Neural progenitor cell (in vitro differentiated cells): ENCODE measurements around the gene UPP1. TPM values are rescaled to one million over a fixed set of nuclear protein-coding genes. Genes with fewer than 3 reads are reported as not detected.
A peak's percentile ranks its signal among the peaks of the same experiment; 100 is the strongest.

Source experiments
- DNase-seq: peaks from one replicate; pipeline ENCODE4 v3.0.0-alpha.2; 2016; ENCODE audit warnings: low spot score
- H2AFZ ChIP-seq: fragments of 200-600 bp; sonication (generic); replicated peaks from 2 replicates; pipeline ENCODE4 v1.6.1; 2016; ENCODE audit warnings: antibody characterized with exemption
- H3F3A ChIP-seq: fragments of 200-600 bp; sonication (generic); 2 replicates; pipeline ENCODE4 v1.6.1; 2016; ENCODE audit warnings: antibody characterized with exemption, low read depth
- H3K27ac ChIP-seq: fragments of 200-600 bp; sonication (generic); 2 replicates; pipeline ENCODE4 v1.5.1; 2016; ENCODE audit warnings: mild to moderate bottlenecking
- H3K27me3 ChIP-seq: fragments of 200-600 bp; sonication (generic); 2 replicates; pipeline ENCODE4 v1.6.1; 2016; ENCODE audit warnings: mild to moderate bottlenecking, moderate library complexity
- H3K36me3 ChIP-seq: fragments of 200-600 bp; sonication (generic); 2 replicates; pipeline ENCODE4 v1.5.1; 2016
- H3K4me1 ChIP-seq: fragments of 200-600 bp; sonication (generic); 2 replicates; pipeline ENCODE4 v1.6.1; 2016; ENCODE audit warnings: mixed run types
- H3K4me2 ChIP-seq: fragments of 200-600 bp; sonication (generic); 2 replicates; pipeline ENCODE4 v1.6.1; 2016
- H3K4me3 ChIP-seq: fragments of 200-600 bp; sonication (generic); 2 replicates; pipeline ENCODE4 v1.5.1; 2016
- H3K79me2 ChIP-seq: fragments of 200-600 bp; sonication (generic); 2 replicates; pipeline ENCODE4 v1.6.1; 2016; ENCODE audit warnings: low read depth
- H3K9ac ChIP-seq: fragments of 200-600 bp; sonication (generic); 2 replicates; pipeline ENCODE4 v1.6.1; 2016
- H3K9me3 ChIP-seq: fragments of 200-600 bp; sonication (generic); 2 replicates; pipeline ENCODE4 v1.5.1; 2016; ENCODE audit warnings: low read depth
- H4K20me1 ChIP-seq: fragments of 200-600 bp; sonication (generic); 2 replicates; pipeline ENCODE4 v1.6.1; 2016; ENCODE audit warnings: low read depth
- H3K27ac Mint-ChIP-seq: 3 replicates; pipeline ENCODE4 v1.8.0; 2021; ENCODE audit warnings: mixed read lengths
- H3K27me3 Mint-ChIP-seq: 2 replicates; pipeline ENCODE4 v1.8.0; 2022; ENCODE audit warnings: low read depth, mild to moderate bottlenecking, inconsistent platforms, moderate library complexity, mixed read lengths; ENCODE audit not compliant: insufficient read depth
- H3K36me3 Mint-ChIP-seq: 3 replicates; pipeline ENCODE4 v1.8.0; 2021; ENCODE audit warnings: mixed read lengths
- H3K4me1 Mint-ChIP-seq: 3 replicates; pipeline ENCODE4 v1.8.0; 2021; ENCODE audit warnings: mixed read lengths
- H3K4me3 Mint-ChIP-seq: 3 replicates; pipeline ENCODE4 v1.8.0; 2021; ENCODE audit warnings: mild to moderate bottlenecking, moderate library complexity, mixed read lengths
- H3K9me3 Mint-ChIP-seq: 3 replicates; pipeline ENCODE4 v1.8.0; 2020; ENCODE audit warnings: mixed read lengths
- CTCF ChIP-seq: fragments of 200-600 bp; sonication (generic); IDR thresholded peaks from 2 replicates; pipeline ENCODE4 v1.5.1; 2017; ENCODE audit warnings: antibody characterized with exemption, mild to moderate bottlenecking
- EZH2 ChIP-seq: fragments of 200-600 bp; sonication (generic); IDR thresholded peaks from 2 replicates; pipeline ENCODE4 v1.6.1; 2017; ENCODE audit warnings: antibody characterized with exemption, mild to moderate bottlenecking, moderate library complexity
- EZH2phosphoT487 ChIP-seq: fragments of 200-600 bp; sonication (generic); IDR thresholded peaks from 2 replicates; pipeline ENCODE4 v1.6.1; 2017; ENCODE audit warnings: antibody characterized with exemption
- total RNA-seq: library from RNA; depleted of rRNA; stranded (reverse); fragments of >200 nt; gene quantifications from 2 replicates; pipeline ENCODE4 v1.2.3, GENCODE V29; 2015; ENCODE audit warnings: low replicate concordance

UPP1 gene
- total RNA-seq = 11.2 and 15.0 TPM in 2 replicates

- peaks cover 3% of the 10 kb centered on the region for H3K27me3 Mint-ChIP-seq
Measured at GRCh38 chr7:48089046-48090003, at the start of gene UPP1. UPP1 (plus strand) TSS chr7:48089265; CDS start chr7:48094784, 5,519 bp downstream.

GRCh38 chr7:48040944-48041652, 48.0 kb upstream of the UPP1 start:
- Histone ChIP-seq H3K27ac (no peak overlapping the region), H3K4me1 (no peaks in the 10 kb centered on the region)
- H3K4me1 Mint-ChIP-seq = peaks cover 3% of the 10 kb centered on the region

More at GRCh38 chr7:48089046-48090003, at the start of gene UPP1:
- H3K4me2 ChIP-seq = peak within 1 kb of the TSS; percentile 86
- Mint-ChIP-seq H3K36me3 (peaks cover 10% of the 10 kb centered on the region), H3K27ac (no peak within 1 kb of the TSS), H3K4me1 (peaks cover 25% of the 10 kb centered on the region), H3K4me3 (peak within 1 kb of the TSS; percentile 91), H3K9me3 (no peaks in the 10 kb centered on the region)
- H4K20me1 ChIP-seq = no peaks in the 10 kb centered on the region
- H3K4me3 ChIP-seq = peak within 1 kb of the TSS; percentile 73
- peaks cover 42% of the 10 kb centered on the region for H3F3A ChIP-seq
- DNase-seq = peak; percentile 93
- H3K36me3 ChIP-seq = no peaks in the 10 kb centered on the region
- H2AFZ ChIP-seq = peak within 1 kb of the TSS; percentile 92
- H3K27ac ChIP-seq = no peak within 1 kb of the TSS
- no peak within 1 kb of the TSS for H3K9ac ChIP-seq
- TF ChIP-seq EZH2 (no peak), CTCF (no peak), EZH2phosphoT487 (peak; percentile 54)
- H3K79me2 ChIP-seq = no peaks in the 10 kb centered on the region
- H3K4me1 ChIP-seq = peaks cover 15% of the 10 kb centered on the region
- H3K9me3 ChIP-seq = no peaks in the 10 kb centered on the region
- H3K27me3 ChIP-seq = peaks cover 6% of the 10 kb centered on the region

GRCh38 chr7:48041653-48041970, 47.5 kb upstream of the UPP1 start:
- no peak overlapping the region for H3K9ac ChIP-seq

More at GRCh38 chr7:48040944-48041652, 48.0 kb upstream of the UPP1 start:
- TF ChIP-seq EZH2 (no peak), CTCF (no peak), EZH2phosphoT487 (no peak)
- Histone ChIP-seq H2AFZ (no peak overlapping the region), H3F3A (no peaks in the 10 kb centered on the region), H3K27me3 (peaks cover 21% of the 10 kb centered on the region), H3K9me3 (no peaks in the 10 kb centered on the region), H3K79me2 (no peaks in the 10 kb centered on the region), H3K4me3 (no peak overlapping the region), H3K36me3 (no peaks in the 10 kb centered on the region), H4K20me1 (no peaks in the 10 kb centered on the region), H3K9ac (no peak overlapping the region), H3K4me2 (no peak overlapping the region)
- DNase-seq = no peak
- no peaks in the 10 kb centered on the region for H3K36me3 Mint-ChIP-seq
- no peaks in the 10 kb centered on the region for H3K9me3 Mint-ChIP-seq
- no peak overlapping the region for H3K27ac Mint-ChIP-seq
- H3K27me3 Mint-ChIP-seq = peaks cover 21% of the 10 kb centered on the region
- no peak overlapping the region for H3K4me3 Mint-ChIP-seq

More at GRCh38 chr7:48041653-48041970, 47.5 kb upstream of the UPP1 start:
- no peak for DNase-seq
- Mint-ChIP-seq H3K4me3 (no peak overlapping the region), H3K9me3 (no peaks in the 10 kb centered on the region), H3K27me3 (peaks cover 16% of the 10 kb centered on the region), H3K4me1 (no peaks in the 10 kb centered on the region), H3K36me3 (no peaks in the 10 kb centered on the region), H3K27ac (no peak overlapping the region)
- Histone ChIP-seq H3K36me3 (no peaks in the 10 kb centered on the region), H4K20me1 (no peaks in the 10 kb centered on the region), H3K4me3 (no peak overlapping the region), H3K9me3 (no peaks in the 10 kb centered on the region), H3K4me2 (no peak overlapping the region), H3K27ac (no peak overlapping the region), H3K79me2 (no peaks in the 10 kb centered on the region), H3K27me3 (peaks cover 16% of the 10 kb centered on the region), H2AFZ (no peak overlapping the region), H3F3A (no peaks in the 10 kb centered on the region), H3K4me1 (no peaks in the 10 kb centered on the region)
- TF ChIP-seq EZH2phosphoT487 (no peak), CTCF (no peak)
